ENCODE data around the gene NCAPD3.

NCAPD3 gene

DNA sequence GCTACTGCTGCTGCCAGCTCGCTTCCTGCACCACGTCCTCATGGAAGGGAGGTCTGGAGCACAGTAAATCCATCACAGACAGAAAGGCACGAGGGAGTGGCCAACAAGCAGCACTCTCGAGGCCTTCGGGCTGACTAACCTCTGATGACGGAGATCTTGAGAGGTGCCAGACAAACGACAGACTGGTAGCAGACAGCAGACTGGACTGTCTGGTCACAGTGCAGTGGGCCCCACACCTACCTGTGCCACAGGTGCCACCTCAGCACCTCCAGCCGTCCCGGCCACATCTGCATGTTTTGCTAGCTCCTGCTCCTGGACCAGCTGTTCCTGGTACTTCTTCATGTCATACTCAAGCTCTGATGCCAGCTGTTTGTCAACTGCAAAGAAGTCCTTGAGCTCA is 64.1 kb downstream of the NCAPD3 start:
- in situ Hi-C loops (cut with HindIII; ENCODE audit: low sequenced_read_pairs): no loop called here

DNA sequence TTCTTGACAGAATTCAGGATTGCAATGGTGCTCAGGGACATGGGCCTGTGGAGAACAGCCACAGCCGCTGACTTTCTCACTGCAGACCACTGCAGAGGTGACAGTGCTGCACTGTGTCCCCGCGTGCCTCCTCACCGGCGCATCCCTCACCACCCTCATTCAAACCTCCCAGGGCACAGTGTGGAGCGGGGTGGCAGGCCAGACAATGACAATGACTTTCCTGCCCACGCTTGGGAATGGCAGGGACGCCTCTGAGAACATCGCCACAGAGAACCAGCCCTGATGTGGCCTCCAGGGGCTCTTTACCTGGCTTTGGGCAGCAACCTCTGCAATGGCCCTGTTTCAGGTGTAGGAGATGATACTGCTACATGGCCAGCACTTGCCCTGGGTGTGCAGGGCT is 65.7 kb downstream of the NCAPD3 start:
- in situ Hi-C loops (cut with HindIII; ENCODE audit: low sequenced_read_pairs): no loop called here

DNA sequence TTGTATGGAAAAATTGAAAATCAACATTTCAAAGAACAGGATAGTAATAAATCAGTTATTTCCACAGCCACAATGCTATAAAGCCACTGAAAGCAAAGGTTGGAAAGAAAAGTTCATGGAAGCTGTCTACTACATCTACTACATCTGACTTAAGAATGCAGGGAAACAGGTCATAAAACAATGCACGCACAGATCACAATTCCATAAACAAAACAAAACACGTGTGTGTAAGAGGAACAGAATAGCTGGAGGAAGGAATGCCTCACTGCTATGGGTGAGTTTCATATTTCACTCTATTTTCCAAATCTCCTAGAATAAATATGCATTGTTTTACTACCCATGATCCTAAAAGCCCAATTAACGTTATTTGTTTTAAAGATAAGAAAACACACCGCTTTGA is 66.3 kb downstream of the NCAPD3 start:
- in situ Hi-C loops (cut with HindIII; ENCODE audit: low sequenced_read_pairs): no loop called here

DNA sequence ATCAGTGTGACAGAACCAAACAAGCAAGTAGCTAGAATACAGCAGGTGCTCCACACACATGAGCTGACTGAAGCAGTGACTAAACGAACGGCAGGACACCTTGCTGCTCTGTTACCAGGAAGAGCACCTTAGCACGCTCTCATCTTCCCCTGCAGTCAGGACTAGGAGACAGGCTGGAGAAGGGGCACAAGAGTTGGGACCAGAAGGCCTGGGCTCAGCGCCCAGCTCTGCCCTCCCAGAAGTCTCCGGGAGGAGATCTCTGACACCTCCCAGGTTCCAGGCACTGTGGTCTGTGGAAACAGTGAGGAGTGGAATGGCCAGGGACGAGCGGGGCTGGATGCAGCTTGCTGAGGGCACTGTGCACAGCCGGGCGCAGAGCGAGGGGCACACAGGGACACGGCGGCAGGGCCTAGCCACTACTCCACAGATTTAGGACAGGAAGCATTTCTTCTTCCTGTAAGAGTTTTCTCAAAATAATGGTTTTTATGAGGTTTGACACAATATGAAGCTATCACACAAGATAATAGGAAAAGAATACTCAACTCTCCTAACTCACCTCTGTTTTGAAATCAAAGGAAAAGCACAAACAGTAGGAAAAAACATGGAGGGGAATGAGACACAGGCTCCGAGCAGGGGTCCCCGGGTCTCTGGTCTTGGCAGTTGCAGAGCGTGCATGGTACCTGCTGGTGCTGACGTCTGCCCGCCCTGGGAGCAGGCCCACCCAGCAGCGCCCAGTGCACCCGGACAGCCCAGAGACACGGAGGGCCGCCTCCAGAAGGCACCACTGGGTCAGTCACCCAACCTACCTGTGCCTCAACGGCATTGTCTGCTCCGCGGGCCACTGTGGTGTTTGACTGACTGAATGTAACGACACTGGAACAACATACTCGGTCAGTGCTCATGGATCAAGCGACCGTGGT is 67.6 kb downstream of the NCAPD3 start:
- in situ Hi-C loops (cut with HindIII; ENCODE audit: low sequenced_read_pairs): no loop called here

DNA sequence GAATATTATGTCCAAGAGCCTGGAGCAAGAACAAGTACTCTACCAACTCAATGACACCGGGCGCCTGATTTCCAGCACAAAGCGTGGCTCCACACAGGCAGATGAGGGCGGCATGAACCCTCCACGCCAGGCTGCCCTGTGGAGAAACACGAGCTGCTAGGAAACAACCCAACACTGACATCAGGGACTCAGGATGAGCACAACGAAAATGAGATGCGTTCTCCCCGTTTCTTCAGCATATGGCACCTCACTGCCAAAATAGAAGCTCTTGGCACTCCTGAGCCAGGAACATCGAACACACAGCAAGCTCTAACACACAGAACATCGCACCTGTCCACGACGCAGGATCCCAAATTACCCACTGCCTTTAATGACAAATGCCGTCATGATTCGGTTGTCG is 68.3 kb downstream of the NCAPD3 start:
- in situ Hi-C loops (cut with HindIII; ENCODE audit: low sequenced_read_pairs): no loop called here

DNA sequence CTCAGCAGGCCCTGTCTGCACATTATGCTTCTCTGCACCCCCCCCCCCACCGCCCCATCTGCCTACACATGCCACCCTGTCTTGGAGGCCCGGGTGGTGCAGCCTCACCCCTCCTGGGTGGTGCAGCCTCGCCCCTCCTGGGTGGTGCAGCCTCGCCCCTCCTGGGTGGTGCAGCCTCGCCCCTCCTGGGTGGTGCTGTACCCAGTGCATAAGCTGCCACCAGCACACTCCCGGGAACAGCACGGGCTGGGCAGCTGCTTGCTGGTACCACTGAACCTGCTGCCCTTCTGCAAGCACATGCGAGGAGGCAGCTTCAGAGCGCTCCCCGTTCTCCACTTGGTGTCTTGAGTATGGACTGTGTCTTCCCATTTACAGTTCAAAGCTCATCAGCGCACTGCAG is 69.3 kb downstream of the NCAPD3 start:
- in situ Hi-C loops (cut with HindIII; ENCODE audit: low sequenced_read_pairs): no loop called here

DNA sequence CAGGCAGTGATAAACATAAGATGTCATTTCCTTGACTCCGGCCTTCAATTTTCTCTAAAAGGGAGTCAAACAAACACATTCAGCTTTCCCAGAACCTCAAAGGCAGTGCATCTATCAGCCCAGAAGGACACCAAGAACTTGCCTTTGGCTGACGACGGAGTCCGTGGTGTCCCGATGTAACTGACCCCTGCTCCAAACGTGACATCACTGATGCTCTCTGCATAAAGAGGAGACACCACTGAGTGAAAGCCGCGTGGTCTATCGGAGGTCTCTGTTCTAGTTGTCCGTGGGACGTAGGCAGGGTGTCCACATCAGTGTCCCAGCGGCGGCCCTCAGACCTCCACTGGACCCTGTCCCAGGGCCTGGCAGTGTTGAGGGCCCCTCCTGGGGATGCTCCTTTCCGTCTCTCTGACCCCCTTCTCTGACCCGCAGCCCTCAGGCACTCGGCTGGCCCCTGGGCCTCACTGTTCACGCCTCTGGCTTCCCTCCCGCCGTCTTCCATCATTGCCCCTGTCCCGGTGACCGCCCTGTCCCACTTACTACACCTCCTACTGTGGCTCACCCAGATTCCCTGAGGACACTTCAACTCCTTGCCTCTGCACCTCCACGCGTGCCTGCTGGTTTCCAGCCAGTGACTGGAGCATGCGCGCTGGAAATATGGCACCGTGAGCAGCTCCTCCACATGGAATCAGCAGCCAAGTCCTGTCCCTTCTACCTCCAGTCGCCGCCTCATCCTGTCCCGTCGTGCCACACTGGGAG is 70.4 kb downstream of the NCAPD3 start:
- in situ Hi-C loops (cut with HindIII; ENCODE audit: low sequenced_read_pairs): no loop called here

DNA sequence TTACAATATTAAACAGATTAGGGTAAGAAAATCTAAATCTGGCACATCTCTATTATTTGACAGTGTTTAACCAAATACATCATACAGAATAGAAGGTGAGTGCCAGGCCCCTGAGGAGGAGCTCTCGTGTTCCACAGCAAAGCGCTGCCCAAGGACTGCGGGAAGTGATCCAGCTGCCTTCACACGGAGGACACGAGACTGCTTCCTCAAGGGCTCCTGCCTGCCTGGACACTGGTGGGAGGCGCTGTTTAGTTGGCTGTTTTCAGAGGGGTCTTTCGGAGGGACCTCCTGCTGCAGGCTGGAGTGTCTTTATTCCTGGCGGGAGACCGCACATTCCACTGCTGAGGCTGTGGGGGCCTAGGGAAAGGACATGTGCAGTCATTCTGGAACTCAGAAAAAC is 71.1 kb downstream of the NCAPD3 start:
- in situ Hi-C loops (cut with HindIII; ENCODE audit: low sequenced_read_pairs): no loop called here

DNA sequence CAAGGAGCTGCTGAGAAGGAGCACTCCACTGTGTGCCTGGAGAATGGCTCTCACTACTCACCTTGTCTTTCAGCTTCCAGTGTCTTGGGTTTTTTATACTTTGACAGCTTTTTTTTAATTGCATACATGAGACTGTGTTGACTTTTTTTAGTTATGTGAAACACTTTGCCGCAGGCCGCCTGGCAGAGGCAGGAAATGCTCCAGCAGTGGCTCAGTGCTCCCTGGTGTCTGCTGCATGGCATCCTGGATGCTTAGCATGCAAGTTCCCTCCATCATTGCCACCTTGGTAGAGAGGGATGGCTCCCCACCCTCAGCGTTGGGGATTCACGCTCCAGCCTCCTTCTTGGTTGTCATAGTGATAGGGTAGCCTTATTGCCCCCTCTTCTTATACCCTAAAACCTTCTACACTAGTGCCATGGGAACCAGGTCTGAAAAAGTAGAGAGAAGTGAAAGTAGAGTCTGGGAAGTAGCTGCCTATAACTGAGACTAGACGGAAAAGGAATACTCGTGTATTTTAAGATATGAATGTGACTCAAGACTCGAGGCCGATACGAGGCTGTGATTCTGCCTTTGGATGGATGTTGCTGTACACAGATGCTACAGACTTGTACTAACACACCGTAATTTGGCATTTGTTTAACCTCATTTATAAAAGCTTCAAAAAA is 72.6 kb downstream of the NCAPD3 start:
- in situ Hi-C loops (cut with HindIII; ENCODE audit: low sequenced_read_pairs): no loop called here

DNA sequence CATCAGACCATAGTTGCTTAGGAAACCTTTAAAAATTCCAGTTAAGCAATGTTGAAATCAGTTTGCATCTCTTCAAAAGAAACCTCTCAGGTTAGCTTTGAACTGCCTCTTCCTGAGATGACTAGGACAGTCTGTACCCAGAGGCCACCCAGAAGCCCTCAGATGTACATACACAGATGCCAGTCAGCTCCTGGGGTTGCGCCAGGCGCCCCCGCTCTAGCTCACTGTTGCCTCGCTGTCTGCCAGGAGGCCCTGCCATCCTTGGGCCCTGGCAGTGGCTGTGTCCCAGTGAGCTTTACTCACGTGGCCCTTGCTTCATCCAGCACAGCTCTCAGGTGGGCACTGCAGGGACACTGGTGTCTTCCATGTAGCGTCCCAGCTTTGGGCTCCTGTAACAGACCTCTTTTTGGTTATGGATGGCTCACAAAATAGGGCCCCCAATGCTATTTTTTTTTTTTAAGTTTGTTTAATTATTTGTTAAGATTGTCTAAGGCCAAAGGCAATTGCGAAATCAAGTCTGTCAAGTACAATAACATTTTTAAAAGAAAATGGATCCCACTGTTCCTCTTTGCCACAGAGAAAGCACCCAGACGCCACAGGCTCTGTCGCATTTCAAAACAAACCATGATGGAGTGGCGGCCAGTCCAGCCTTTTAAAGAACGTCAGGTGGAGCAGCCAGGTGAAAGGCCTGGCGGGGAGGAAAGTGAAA is 73.4 kb downstream of the NCAPD3 start:
- in situ Hi-C loops (cut with HindIII; ENCODE audit: low sequenced_read_pairs): no loop called here

DNA sequence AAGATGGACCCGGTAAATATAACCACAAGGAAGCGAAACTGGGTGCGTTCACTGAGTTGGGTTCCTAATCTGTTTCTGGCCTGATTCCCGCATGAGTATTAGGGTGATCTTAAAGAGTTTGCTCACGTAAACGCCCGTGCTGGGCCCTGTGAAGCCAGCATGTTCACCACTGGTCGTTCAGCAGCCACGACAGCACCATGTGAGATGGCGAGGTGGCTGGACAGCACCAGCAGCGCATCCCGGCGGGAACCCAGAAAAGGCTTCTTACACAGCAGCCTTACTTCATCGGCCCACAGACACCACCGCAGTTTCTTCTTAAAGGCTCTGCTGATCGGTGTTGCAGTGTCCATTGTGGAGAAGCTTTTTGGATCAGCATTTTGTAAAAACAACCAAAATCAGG is 74.4 kb downstream of the NCAPD3 start:
- in situ Hi-C loops (cut with HindIII; ENCODE audit: low sequenced_read_pairs): loop anchor here (5.0 to 10.0 kb wide), 2 partner anchors 77 to 95 kb away; no protein-coding TSS in a partner anchor

DNA sequence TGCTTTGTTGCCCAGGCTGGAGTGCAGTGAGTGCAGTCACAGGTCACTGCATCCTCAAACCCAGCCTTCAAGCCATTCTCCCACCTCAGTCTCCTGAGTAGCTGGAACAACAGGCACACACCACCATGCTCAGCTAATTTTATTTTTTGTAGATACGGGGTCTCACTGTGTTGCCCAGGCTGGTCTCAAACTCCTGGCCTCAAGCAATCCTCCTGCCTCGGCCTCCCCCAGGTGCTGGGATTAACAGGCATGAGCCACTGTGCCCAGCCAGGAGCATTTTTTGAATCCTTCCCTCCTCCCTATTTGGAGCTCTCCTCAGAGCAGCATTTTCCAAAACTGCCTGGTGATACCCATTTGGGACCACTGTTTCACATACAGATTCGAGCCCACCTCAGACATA is 77.2 kb downstream of the NCAPD3 start:
- in situ Hi-C loops (cut with HindIII; ENCODE audit: low sequenced_read_pairs): loop anchor here (5.0 to 10.0 kb wide), 2 partner anchors 74 to 92 kb away; no protein-coding TSS in a partner anchor

DNA sequence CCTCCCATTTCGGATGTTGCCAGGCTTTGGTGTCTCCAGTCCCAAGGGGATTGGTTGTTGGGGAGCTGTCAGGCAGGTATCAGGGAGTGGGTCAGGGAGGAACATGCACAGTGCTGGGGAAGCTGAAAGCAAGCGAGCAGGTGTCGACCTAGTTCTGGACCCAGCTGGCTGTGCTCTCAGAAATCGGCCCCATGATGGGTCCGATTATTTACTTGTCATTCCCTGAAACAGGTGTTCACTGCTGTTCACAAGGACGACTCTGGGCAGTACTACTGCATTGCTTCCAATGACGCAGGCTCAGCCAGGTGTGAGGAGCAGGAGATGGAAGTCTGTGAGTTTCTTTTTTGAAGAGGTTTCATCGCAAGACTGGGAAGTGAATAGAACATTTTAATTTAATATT is 78.1 kb downstream of the NCAPD3 start:
- in situ Hi-C loops (cut with HindIII; ENCODE audit: low sequenced_read_pairs): loop anchor here (5.0 to 10.0 kb wide), 2 partner anchors 73 to 91 kb away; no protein-coding TSS in a partner anchor

DNA sequence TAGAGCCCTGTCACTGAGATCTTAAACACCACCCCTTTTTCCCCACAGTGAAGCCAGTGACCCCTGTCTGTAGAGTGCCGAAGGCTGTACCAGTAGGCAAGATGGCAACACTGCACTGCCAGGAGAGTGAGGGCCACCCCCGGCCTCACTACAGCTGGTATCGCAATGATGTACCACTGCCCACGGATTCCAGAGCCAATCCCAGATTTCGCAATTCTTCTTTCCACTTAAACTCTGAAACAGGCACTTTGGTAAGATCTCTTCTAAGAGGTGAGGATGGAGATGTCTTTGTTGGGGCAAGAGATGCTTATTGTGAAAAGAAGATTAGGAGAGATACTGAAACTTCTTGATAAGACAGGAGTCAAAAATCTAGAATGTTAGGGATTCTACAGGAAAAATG is 79.0 kb downstream of the NCAPD3 start:
- in situ Hi-C loops (cut with HindIII; ENCODE audit: low sequenced_read_pairs): loop anchor here (5.0 to 10.0 kb wide), 2 partner anchors 72 to 90 kb away; no protein-coding TSS in a partner anchor

DNA sequence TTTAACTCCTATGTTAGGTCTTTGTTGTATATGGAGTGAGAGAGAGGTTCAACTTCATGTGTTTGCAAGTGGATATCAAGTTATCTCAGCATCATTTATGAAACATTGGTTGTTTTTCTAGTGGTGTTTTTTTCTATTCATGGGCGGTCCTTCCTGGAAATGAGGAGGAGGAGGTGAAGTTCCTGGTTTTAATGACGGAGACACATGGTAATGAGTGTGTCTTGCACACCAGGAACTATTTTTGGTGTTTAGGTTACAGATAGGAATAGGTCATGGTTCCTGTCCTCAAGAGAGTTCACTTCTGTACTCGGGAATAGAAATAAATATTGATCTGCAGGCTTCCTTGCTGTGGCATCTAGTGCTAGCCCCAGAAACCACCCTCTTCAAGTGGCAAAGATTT is 80.0 kb downstream of the NCAPD3 start:
- in situ Hi-C loops (cut with HindIII; ENCODE audit: low sequenced_read_pairs): loop anchor here (10.0 kb wide), 1 partner anchor 89 kb away; no protein-coding TSS in a partner anchor

DNA sequence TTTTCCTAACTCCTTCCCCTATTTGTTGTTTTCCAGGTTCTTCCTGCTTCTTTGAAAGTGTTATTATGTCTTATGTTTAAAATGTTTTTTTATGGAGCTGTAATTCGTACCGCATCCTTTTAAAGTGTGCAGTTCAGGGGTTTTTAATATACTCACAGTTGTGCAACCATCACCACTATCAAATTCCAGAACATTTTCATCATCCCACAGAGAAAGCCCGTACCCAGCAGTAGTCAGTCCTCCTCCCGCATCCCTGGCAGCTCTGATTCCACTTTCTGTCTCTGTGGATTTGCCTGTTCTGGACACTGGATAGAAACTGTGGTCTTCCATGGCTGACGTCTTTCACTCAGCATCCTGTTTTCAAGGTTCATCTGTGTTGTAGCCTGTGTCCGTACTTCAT is 81.2 kb downstream of the NCAPD3 start:
- in situ Hi-C loops (cut with HindIII; ENCODE audit: low sequenced_read_pairs): loop anchor here (10.0 kb wide), 1 partner anchor 88 kb away; no protein-coding TSS in a partner anchor

DNA sequence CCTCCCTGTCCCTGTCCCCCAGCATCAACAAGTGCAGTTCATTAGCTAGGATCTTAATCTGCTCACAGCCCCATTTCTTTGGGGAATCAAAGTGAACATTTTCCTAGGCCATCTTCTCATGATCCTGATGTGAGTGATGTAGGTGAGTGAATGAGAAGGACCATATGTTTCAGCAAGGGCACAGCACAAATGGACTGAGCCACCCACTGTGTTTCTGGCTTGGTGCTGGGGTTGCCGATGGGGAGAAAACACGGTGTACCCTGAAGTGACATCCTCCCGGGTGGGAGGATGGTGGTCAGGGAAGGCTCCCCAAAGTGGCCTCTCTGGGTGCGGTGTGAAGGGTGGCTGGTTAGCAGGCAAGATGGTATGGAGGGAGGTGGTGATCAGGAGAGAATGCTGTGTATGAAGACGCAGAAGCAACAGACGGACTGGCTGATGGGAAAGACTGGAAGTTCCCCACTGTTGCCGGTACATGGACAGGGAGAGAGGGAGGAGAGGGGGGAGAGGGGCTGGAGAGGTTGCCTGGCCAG is 82.7 kb downstream of the NCAPD3 start:
- in situ Hi-C loops (cut with HindIII; ENCODE audit: low sequenced_read_pairs): loop anchor here (10.0 kb wide), 1 partner anchor 86 kb away; no protein-coding TSS in a partner anchor

DNA sequence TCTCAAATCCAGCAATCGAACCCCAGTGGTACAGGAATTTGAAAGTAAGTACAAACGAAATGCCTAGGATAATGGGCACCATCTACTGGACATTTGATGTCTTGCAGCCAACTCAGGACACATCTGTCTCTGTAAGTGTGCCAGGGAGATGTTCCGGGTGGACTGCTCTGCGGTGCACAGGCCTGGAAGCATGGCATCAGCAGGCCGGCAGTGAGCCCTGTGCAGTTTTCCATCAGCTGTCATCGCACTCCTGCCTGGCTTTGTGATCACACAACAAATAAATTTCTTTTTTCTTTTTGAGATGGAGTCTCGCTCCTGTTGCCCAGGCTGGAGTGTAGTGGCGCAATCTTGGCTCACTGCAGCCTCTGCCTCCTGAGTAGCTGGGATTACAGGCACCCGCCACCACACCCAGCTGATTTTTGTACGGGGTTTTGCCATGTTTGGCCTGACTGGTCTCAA is 83.9 kb downstream of the NCAPD3 start:
- in situ Hi-C loops (cut with HindIII; ENCODE audit: low sequenced_read_pairs): loop anchor here (10.0 kb wide), 1 partner anchor 85 kb away; no protein-coding TSS in a partner anchor

DNA sequence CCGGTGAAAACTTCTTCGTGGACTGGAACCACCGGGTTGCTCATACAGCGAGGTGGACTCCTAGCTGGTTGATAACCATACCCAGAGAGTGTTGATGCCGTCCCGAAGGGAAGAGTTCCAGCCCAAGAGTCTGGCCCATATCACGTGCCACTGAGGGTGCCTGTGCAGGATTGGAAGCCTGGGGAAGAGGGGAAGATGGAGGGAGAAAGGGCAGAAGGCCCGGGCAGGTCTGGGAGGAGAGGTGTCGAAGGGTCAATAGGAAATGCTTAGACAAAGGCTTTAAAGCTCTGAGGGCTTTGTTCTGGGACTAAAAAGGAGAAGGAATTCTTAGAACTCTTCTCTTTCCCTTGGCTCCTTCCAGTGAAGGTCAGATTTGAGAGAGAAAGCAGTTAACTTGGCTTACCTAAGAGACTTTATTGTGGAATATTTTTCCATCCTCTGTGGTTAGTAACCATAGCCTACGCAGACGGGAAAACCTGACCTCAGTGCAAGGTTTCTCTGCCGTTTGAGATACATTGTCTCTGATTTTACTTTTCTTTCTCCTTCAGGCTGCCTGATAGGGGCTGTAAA is 84.4 kb downstream of the NCAPD3 start:
- in situ Hi-C loops (cut with HindIII; ENCODE audit: low sequenced_read_pairs): no loop called here

DNA sequence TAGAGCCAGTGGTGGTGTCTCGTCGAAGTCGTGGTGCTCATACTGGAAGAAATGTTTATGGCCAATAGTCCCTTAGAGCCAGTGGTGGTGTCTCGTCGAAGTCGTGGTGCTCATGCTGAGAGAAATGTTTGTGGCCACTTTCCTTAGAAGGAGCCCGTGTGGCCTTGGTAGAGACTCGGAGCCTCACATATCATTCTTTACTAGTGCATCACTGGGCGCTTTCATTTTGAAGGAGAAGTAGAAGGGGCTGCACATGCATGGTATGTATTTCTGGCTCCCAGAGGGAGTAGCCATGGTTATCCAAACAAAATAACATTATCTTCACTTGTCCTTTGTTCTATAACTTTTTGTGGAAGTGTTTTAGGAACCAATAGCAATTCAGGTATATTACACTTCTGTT is 85.4 kb downstream of the NCAPD3 start:
- in situ Hi-C loops (cut with HindIII; ENCODE audit: low sequenced_read_pairs): no loop called here
